ENCODE results near the gene TLCD3A.
"Not testable (repeated sequence)": the region's sequence is repeated elsewhere in the genome, so short reads cannot be mapped to it uniquely, and the experiment has no call there.

The TLCD3A gene

GRCh38 chr17:773467-774312 lies 41.3 kb downstream of the TLCD3A start:
- TF ChIP-seq, protein P1, sequence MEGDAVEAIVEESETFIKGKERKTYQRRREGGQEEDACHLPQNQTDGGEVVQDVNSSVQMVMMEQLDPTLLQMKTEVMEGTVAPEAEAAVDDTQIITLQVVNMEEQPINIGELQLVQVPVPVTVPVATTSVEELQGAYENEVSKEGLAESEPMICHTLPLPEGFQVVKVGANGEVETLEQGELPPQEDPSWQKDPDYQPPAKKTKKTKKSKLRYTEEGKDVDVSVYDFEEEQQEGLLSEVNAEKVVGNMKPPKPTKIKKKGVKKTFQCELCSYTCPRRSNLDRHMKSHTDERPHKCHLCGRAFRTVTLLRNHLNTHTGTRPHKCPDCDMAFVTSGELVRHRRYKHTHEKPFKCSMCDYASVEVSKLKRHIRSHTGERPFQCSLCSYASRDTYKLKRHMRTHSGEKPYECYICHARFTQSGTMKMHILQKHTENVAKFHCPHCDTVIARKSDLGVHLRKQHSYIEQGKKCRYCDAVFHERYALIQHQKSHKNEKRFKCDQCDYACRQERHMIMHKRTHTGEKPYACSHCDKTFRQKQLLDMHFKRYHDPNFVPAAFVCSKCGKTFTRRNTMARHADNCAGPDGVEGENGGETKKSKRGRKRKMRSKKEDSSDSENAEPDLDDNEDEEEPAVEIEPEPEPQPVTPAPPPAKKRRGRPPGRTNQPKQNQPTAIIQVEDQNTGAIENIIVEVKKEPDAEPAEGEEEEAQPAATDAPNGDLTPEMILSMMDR (IDR thresholded peaks at IDR 0.05; ENCODE audit: low read depth, low read length, missing control alignments), result no peak
- DNase-seq (ENCODE audit: extremely low read depth, low read depth), result no peak
- H3K4me3 ChIP-seq (replicated peaks; ENCODE audit: low read depth, low read length), result no peak overlapping the region

DNA sequence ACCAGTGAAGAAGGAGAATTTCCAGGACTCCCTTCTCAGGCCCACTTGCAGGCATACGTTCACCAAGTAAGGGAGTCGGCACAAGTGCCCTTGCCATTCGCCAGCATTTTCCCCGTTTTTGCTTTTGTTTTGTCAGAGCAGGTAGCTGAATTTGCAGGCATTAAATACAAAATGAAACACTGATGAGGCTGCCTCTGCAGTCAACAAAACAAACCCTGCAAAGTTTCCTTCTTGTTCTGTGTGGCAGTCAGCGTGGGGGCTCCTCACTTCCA lies 41.9 kb downstream of the TLCD3A start:
- H3K4me3 ChIP-seq (replicated peaks; ENCODE audit: low read depth, low read length), result no peak overlapping the region
- no peak for DNase-seq (ENCODE audit: extremely low read depth, low read depth)
- TF ChIP-seq, protein P1 (IDR thresholded peaks at IDR 0.05; ENCODE audit: low read depth, low read length, missing control alignments), result no peak

- TF ChIP-seq, protein P1 (IDR thresholded peaks at IDR 0.05; ENCODE audit: low read depth, low read length, missing control alignments), result no peak
- no peak for DNase-seq (ENCODE audit: extremely low read depth, low read depth)
- no peak overlapping the region for H3K4me3 ChIP-seq (replicated peaks; ENCODE audit: low read depth, low read length)
Measured at GRCh38 chr17:778096-778495, 45.7 kb downstream of the TLCD3A start.

DNA sequence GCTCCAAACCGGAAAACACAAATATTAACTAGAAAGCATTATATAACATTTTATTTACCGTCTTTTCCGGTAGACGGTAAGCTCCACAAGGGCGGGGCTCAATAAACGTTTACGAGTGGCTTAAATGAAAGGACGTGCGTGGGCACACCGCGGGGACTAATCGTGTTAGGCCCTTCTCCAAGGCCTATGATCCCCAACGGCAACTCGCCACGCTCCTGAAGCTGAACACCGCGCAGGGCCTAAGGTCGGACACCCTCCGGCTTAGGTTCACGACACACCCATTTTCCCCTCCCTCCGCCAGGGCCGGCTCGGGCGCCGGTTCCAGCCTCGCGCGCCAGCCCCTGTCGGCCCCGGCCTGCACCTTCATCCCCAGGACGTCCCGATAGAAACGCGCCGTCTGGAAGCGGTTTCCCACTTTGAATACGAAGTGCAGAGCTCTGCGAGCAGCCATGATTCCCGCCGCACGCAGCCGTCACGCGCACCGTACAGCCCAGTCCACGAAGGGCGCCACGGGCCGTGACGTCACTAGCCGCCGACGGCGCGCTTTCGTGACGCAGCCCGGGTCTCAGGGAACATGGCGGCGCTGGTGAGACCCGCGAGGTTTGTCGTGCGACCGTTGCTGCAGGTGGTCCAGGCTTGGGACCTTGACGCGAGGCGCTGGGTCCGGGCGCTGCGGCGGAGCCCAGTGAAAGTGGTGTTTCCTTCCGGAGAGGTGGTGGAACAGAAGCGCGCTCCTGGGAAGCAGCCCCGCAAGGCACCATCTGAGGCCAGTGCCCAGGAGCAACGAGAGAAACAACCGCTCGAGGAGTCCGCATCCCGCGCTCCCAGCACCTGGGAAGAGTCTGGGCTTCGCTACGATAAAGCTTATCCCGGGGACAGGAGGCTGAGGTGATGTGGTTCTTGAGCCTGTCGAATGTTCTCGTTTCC lies 49.7 kb downstream of the TLCD3A start, which contains the start of the genes GLOD4 and MRM3:
Gene GLOD4 (minus strand): TSS at position 476 of the 927 bp plus-strand sequence. CDS start 25 bp downstream, at position 451.
Gene MRM3 (plus strand): TSS at position 549 of the 927 bp plus-strand sequence. CDS start 26 bp downstream, at position 575.
- TF ChIP-seq, protein P1 (IDR thresholded peaks at IDR 0.05; ENCODE audit: low read depth, low read length, missing control alignments), result no peak
- peak within 1 kb of the TSS; percentile 98 for H3K4me3 ChIP-seq (replicated peaks; ENCODE audit: low read depth, low read length)
- peak; percentile 63 for DNase-seq (ENCODE audit: extremely low read depth, low read depth)

DNA sequence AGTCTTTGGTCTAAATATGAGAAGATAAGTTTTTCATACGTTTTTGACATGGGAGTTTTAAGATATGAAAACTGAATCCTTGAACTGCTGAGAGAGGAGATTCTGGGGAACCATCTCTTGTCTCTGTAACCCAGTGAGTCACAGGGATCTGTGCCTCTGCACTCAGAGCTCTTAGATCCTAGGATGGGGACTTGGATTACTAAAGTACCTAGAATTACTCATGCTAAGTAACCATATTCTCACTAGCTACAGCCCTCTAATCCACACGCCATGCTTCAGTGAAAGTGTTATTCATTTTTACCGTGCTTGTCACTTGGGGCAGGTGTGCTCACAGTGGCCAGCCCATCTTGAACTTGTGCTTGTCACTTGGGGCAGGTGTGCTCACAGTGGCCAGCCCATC lies 51.7 kb downstream of the TLCD3A start:
- no peak for DNase-seq (ENCODE audit: extremely low read depth, low read depth)
- TF ChIP-seq, protein P1 (IDR thresholded peaks at IDR 0.05; ENCODE audit: low read depth, low read length, missing control alignments), result no peak
- H3K4me3 ChIP-seq (replicated peaks; ENCODE audit: low read depth, low read length), result peak overlapping the region; percentile 98

GRCh38 chr17:785901-786300 lies 53.5 kb downstream of the TLCD3A start:
- not testable (repeated sequence) for DNase-seq (ENCODE audit: extremely low read depth, low read depth); H3K4me3 ChIP-seq (replicated peaks; ENCODE audit: low read depth, low read length)

Data from HFF-Myc (cell line).